M059J (cell line): ENCODE data around the gene NRP1. TPM values are rescaled to one million over a fixed set of nuclear protein-coding genes. Genes with fewer than 3 reads are reported as not detected.

Source experiments
- DNase-seq: peaks from one replicate; pipeline ENCODE4 v3.0.0-alpha.2; 2012; ENCODE audit warnings: low read depth
- total RNA-seq: library from RNA; depleted of rRNA; stranded (reverse); fragments of >200 nt; shearing (Covaris generic); gene quantifications from 2 replicates; pipeline ENCODE4 v1.2.3, GENCODE V29; 2014

The NRP1 gene
- total RNA-seq, 1 experiment from 2014 or later = 106 TPM

DNA sequence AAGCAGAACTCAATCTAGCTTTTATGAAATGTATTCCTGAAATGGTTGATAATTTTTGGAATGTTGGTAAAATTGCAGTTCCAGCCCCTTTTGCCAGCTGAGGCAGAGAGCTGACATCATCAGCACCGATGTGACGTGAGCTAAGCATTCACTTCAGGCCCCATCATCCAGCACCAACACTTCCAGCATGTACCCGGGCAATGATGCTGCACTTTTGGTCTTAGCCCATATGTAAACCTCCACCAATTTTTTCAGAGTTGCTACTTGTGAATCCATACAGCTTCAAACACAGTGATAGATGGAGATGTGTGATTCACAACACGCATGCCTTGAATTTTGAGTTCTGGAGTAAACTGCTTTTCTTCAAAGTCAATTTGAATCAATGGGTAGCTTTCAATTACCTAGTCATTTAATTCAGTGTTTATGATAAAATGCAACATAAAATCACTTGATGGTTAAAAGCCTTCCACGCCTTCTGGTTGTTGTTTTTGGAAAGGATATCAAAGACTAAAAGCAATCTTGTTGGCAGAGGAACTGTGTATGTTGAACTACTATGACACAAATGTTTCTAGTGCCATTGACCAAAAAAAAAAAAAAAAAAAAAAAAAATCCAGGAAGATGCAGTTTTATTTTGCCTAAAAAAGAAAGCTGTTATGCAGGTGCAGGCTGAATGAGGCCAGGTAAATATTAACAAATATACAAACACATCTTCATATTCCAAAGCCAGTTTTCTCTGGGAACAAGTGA lies 73.9 kb downstream of the NRP1 start:
- no peak for DNase-seq

DNA sequence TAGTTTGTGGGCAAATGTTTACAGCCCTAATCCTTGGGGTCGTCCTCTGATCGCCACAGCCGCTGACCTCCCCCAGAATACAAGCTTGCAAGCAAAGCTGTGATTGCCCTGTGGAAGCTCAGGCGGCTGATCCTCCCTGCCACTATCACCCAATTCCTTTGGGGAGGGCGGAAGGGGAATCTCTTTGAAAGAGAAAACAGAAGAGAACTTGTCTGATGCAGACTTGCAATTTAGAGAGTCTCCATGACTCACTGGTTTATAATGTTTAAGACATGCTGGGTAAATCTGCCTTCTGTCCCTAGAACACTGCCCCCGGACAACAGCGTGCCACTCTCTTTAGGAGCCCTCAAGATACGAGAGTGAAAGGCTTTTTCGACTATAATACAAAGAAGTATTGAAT lies 75.5 kb downstream of the NRP1 start:
- peak; percentile 64 for DNase-seq

DNA sequence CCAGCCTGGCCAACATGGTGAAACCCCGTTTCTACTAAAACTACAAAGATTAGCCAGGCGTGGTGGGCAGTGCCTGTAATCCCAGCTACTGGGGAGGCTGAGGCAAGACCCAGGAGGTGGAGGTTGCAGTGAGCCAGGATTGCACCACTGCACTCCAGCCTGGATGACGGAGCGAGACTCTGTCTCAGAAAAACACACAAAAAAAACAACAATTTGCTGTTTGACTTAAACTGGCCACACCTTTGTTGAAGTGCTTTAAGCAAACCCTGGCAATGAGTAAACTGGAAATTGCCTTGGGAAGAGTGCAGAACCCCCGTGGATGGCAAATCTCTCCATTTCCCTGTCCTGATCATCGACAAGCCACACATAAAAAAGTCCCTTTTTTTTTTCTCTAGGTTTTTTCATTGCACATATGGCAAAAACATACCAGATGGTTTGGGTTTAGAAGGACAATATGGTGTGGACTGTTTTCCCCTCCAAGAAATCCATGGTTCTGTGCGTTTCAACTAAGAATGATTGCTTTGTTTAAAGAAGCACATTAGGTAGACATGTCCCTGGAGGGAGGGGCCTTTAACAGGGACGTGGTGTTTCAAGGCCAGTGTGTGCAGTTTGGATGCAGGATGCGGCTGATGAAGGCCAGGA lies 76.9 kb downstream of the NRP1 start:
- no peak for DNase-seq

DNA sequence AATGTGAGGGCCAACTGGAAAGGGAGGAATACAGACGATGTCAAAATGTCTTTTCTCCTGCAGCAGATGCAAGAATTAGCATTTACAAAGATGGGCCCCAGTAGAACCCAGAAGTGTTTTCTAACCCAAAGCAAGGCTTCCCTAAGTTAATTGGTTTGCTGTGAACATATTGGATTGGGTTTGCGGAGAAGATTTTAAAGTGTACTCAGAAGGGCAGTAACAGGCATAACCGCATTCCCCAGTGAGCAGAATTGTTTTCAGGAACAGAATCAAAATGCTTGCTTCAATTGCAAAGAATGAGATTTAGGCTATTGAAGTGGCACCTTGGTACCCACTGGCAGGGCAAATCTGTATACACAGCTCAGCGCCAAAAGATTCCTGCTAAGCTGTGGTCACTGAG lies 78.0 kb downstream of the NRP1 start:
- DNase-seq = no peak

DNA sequence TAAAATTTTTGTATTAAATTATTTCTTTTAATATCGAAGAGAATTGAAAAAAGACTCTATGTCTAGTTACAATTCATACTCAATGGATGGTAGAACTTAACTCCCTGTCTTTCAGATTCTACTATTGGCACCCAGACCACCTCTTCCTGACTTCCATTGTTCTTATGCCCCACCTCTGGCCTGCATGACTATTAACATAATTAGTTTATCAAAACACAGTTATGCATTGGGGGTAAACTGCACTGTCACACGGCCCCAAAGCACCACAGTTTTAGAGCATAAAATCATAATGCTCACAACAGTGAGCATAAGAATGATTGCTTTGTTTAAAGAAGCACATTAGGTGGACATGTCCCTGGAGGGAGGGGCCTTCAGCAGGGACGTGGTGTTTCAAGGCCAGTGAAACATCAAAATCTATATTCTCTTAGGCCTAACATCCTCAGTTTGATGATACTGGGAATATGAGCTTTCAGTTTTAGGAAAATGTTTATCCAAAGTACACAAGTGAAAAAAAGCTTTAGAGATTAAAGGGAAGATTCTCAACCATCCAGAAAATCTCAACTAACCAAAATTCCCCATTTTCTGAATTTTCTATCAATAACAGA lies 79.8 kb downstream of the NRP1 start:
- DNase-seq = no peak

DNA sequence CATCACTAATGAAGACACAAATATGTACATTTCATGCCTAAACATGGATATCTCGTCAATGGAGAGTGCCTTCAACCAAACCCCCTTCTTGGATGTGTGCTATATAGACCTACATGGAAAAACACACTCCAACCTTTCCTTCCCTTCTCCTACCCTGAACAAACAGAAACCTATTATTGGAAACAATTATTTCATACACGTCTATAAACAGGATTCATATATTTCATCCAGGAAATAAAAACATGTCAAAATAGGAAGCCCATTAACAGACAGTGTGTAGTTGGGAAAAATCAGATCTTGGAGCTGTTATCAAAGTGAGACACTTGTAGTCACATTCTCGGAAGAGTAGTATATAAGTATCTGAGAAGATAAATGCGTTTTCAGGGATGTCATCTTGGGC lies 81.1 kb downstream of the NRP1 start:
- no peak for DNase-seq

DNA sequence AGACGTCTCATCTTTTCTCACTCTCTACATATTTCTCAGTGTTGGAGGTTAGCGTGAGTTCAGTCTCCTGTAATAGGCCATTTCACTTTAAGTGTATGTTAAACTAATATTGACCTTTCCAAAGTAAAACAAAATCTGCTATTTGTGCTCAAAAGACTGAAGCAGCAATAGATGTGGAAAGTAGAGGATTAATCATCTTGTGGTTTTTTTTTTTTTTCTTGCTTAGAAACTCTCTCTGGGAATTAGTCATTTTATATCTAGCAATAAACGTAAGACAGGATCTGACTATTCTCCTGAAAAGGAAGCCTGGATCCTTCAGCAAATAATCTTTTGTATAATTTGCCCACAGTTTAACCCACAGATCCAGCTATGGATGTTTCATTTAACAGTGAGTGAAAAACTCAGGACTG lies 81.7 kb downstream of the NRP1 start:
- peak; percentile 76 for DNase-seq

DNA sequence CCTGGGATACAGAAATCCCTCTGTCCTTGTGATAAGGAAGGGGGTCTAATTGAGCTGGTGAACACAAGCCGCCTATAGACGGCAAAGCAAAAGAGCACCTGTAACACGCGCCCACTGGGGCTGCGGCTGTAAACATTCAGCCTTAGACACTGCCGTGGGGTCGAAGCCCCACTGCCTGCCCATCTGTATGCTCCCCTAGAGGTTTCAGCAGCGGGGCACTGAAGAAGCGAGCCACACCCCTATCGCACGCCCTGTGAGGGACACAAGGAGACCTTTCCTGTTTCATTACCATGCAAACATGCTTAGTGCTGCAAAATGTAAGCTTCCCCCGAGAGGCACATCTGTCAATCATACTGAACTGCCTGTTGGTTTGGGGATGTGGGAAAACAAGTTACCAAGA lies 82.1 kb downstream of the NRP1 start:
- no peak for DNase-seq

DNA sequence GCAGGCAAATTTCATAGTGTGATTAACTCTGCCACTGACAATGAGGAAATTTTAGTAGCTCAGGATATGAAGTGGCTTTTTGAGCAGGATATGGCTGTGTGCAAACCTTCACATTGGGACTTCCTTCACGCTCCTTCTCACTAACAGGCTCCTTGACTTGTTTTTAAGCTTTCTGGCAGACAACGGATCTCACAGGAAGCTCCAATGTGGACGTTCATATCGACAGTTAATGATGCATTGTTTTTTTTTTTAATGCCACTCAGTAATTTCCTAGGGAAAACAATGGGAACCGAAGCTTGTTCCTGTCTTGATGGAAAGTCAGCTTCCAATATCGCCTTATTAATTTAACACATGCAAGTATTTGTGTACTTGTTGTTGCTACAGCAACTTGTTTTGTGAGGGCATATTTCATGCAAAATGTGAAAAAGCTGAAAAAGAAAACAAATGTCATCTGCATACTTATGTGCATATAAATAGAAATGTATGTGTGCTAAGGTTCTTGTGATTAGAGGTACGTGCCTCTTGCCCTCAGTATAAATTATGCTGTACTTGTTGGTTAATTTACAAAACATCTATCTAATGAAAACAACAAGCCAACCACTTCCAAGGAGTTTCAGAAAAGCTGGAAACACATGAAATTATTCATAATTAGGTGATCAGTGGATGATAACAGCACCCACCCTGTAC lies 84.7 kb downstream of the NRP1 start:
- no peak for DNase-seq

DNA sequence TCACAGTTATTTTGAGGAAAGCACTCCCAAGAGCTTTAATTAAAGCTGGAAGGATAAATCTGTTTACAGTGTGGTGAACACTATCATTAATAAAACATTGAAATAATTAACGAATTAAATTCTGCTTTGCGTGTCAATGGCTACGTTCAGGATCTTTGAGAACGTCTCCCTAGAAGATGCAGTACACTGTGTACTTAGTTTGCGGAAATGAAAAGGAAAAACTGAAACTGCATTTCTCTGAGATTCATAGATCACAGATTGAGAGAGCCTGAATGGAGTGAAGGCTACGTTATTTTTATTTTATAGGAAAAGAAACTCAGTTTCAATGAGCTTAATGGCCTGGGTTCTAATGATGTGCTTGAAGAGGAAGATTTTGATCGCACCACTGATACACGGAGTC lies 85.3 kb downstream of the NRP1 start:
- DNase-seq = no peak

DNA sequence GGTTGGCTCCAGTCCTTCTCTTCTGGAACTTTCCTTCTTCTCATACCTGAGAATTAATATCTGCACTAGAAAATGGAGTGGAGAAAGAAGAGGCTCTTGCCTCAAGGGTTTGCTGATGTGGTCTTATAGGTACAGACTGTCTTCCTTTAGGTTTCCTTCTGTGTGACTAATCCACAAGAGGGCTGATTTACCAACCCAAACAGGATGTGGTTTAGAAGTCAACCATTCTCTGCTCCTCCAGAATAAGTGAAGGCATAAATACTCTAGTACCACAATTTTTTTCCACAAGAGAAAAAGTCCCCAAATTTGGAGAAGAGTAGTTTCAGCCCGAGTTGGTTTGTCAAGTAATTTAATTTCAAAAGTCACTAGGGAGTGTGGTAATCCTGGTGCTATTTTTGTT lies 85.8 kb downstream of the NRP1 start:
- peak; percentile 90 for DNase-seq

DNA sequence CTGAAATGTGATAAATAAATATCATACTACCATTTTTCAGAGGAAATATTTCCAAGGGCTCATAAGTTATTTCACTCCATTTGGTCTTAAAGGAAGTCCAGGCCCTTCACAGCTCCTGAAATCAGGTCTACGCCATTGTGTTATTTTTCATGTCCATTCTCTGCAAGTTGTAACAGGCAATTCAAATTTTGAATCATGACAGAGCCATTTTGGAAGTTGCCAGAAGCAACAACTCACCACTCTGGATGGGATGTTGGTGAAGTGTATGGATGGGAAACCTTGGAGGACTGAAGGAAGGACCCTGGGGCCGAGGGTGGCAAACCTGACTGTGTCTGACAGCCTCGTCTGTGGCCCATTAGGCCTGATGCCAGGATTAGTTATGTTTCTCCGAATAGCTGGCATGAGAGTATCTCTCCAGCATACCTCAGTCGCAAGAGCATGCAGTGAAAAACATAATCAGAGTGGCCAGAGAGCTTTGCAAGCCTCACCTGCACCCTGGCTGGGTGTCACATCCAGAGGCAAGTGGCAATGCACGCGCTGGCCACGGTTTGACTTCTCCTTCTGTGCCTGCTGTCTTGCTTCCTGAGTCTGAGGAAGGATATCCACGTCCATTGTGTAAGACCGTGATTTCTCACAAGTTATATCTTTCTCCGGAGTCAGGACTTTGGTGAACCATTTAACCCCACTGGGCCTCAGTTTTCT lies 87.1 kb downstream of the NRP1 start:
- no peak for DNase-seq

DNA sequence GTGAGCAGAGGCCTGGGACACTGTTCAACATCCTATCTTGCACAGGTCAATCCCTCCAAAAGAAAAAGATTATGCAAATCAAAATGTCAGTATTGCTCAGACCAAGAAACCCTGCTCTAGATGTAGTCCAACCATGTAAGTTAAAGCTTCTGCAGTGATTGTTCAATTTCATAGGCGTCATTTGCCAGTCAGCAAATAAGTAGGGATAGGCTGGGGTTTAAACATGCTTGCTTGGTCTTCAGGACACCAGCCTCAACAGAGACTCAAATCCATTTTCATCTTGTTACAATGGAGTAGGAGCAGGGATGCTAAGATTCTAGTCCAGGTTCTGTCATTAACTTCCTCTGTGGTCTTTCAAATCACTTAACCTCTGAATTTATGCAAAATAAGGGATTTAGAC lies 89.1 kb downstream of the NRP1 start:
- no peak for DNase-seq

DNA sequence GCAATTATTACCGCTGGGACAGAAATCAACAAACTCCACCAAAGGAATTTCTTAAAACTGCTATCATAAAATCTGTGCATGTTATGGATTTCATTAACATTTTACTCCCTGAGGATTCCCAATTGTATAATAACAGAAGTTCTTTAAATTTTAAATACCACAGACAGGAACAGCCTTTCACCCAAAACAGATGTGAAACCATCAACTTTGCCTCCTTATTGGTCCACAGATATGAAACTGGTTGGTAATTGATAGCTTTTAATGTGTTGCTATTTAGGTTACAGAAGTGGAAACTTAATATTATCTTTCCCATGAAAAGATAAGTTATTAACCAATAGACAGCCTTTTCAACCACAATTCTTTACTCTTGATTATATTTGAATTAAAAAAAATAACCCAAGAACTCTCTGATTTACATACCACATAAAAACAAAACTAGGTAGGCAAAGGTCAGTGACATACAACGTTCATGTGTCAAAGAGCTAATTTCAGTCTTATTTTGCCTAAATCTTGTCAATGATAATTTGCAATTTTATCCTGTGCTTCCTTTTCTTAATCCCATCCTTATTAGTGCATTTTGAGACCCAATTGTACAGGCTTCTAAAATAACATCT lies 90.0 kb downstream of the NRP1 start:
- no peak for DNase-seq

DNA sequence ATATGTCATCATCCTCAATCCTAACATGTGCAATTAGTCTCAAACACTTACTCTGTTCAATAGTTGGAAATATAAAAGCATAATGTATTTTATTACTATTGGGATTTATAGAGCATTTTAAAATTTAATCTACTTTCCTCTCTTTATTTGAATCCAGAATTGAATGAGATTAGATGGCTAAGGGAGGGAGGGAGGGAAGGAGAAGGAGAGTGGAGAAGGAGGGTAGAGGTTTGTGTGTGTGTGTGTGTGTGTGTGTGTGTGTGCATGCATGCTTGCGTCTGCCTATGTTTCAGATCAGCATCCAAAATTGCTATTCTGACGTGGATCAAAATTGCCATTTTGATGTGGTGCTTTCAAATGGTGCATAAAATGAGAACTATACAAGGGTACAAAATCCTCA lies 90.8 kb downstream of the NRP1 start:
- no peak for DNase-seq

DNA sequence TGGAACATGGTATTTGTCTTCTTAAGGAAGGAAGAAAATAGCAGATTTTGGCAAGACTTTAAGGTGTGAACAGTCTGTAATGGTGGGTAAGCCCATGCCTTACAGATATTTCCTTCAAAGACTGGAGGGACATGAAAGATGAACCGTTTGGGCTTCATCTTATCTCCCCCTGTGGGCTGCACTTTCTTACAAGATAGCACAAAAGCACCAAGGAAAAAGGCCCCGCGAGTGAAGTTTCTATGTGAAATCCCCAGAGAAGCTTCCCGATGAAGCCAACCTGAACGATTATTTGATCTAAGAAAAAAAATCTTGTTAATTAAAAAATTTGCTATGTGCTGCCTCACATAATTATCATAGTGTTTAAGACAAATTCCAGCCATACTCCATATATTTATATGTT lies 91.5 kb downstream of the NRP1 start:
- DNase-seq = no peak

DNA sequence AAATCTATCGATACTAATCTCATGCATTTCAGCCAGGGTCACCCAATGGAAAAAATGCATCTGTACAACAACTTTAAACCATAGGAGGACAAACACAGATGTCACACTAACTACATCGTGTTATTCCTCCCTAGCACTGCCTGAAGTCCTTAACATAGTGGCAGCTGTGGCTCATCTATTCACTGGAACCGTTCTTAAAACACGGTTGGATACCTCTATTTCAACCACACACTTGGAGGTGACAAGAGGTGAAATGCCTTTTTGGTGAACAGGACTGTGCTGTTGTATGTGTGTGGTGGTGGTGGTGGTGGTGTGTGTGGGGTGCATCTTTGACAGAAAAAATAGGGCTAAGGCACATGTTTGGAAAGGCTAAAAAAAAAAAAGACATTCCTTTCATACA lies 93.1 kb downstream of the NRP1 start:
- DNase-seq = peak; percentile 61

DNA sequence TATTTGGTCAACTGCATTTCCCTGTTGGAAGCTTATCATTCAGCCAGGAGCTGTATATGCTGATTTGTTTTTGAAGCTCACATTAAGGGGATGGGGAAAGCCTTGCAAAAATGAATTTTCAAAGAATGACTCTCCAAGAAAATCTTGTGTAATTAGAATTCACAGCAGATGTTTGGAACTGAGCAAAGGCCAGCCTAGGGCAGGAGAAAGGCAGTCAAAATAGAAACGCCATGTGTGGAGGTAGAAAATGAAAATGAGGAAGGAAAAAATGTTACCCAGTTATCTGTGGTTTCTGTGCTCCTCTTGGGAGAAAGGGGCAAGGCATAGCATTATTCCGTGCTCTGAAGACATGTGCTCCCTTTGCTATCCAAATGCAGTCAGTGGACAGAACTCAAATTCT lies 93.5 kb downstream of the NRP1 start:
- DNase-seq = no peak

DNA sequence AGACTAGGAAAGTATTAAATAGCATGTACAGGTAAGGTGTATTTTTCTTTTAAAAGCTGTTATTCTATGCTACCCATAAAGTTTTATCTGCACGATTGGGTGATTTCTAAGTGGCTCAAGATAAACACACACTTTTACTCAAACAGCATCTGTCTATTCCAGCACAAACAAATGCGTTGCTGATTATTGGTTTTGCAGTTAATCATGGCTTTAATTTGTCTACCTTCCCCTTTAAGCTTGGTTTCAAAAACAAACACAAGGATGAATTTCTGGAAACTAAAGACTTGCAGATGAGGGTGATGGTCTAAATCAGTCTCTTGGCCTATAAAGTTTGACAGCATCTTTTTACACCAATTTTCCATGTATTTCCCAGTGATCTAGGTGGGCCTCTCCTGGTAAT lies 94.2 kb downstream of the NRP1 start:
- no peak for DNase-seq

DNA sequence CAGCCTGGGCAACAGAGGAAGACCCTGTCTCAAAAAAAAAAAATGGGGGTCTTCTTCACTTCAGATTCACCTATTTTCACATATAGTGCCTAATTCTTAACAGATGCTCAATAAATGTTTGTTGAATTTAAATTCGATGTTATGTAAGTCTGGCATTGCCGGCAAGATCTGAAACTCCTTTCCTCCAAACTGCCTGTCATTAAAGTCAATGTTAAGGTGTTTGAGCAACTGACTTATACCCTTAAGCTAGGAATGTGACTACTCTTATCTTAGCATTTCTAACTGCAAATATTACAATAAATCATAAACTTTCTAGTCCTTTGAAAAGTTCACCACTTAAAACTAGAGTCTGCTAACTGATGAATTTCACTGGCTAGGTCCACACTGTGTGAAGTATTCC lies 95.2 kb downstream of the NRP1 start:
- no peak for DNase-seq

DNA sequence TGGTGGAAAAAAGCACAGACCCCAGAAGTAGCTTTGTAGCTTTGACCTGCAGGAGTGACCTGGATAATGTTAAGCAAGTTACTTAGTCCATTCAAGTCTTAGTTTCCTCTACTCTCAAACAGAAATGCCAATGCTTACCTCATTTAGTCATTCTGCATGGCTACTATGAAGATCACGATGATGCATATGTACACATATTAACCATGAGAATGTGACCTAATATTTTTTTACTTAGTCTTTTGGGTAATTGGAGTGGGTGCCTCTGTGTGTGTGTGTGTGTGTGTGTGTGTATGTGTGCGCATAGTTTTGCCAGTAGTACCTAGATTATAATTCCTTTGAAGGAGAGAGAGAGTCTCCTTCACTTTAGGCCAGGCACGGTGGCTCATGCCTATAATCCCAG lies 95.8 kb downstream of the NRP1 start:
- peak; percentile 72 for DNase-seq
